Mammary microvascular endothelial cell (primary cell): ENCODE data around the gene DDT. TPM values are rescaled to one million over a fixed set of nuclear protein-coding genes. Genes with fewer than 3 reads are reported as not detected.

ENCODE experiments used
- total RNA-seq: library from RNA; depleted of rRNA; stranded (reverse); fragments of >200 nt; gene quantifications from 2 replicates; pipeline ENCODE4 v1.2.3, GENCODE V29; 2015

Gene DDT
- 116 and 127 TPM in 2 replicates for total RNA-seq

GRCh38 chr22:23974345-23974744, at the start of gene DDT:
Gene DDT (minus strand): TSS chr22:23974441. CDS start chr22:23974414, 27 bp downstream.

GRCh38 chr22:24005201-24005600, 31.0 kb upstream of the DDT start, which contains the start of gene GSTT4:
Gene GSTT4 (minus strand): TSS chr22:24005453. CDS start chr22:24005356, 97 bp downstream.

GRCh38 chr22:23979557-23980240, 5.5 kb upstream of the DDT start, which contains the start of gene GSTT2:
Gene GSTT2 (plus strand): TSS chr22:23980134.

GRCh38 chr22:23966568-23966967, 7.7 kb downstream of the DDT start, which contains the start of gene DDTL:
Gene DDTL (plus strand): TSS chr22:23966888. CDS start chr22:23966915, 27 bp downstream.

GRCh38 chr22:23961084-23961771, 13.0 kb downstream of the DDT start, which contains the start of gene GSTT2B:
Gene GSTT2B (minus strand): TSS chr22:23961195. CDS start chr22:23961131, 64 bp downstream.

Other genes with a start within 250 kb of the DDT start
- 2.2 and 2.7 TPM in 2 replicates for gene ZNF70, start 223.3 kb downstream of the DDT start, total RNA-seq
- not detected in 2 replicates for gene VPREB3, start 220.0 kb downstream of the DDT start, total RNA-seq
- gene C22orf15, start 211.5 kb downstream of the DDT start, total RNA-seq, result not detected in 2 replicates
- 8.1 and 23.5 TPM in 2 replicates for gene CHCHD10, start 206.5 kb downstream of the DDT start, total RNA-seq
- gene MMP11, start 201.6 kb downstream of the DDT start, total RNA-seq, result 4.1 and 5.2 TPM in 2 replicates
- gene SMARCB1, start 187.5 kb downstream of the DDT start, total RNA-seq, result 111 and 119 TPM in 2 replicates
- 0.07 and 3.1 TPM in 2 replicates for gene DERL3, start 135.4 kb downstream of the DDT start, total RNA-seq
- 4.5 and 5.0 TPM in 2 replicates for gene SLC2A11, start 116.6 kb downstream of the DDT start, total RNA-seq
- gene MIF, start 80.1 kb downstream of the DDT start, total RNA-seq, result 660 and 704 TPM in 2 replicates
- 9.9 and 11.7 TPM in 2 replicates for gene GSTT2B, start 13.2 kb downstream of the DDT start, total RNA-seq
- 0.39 and 0.60 TPM in 2 replicates for gene DDTL, start 7.6 kb downstream of the DDT start, total RNA-seq
- 1.3 and 6.1 TPM in 2 replicates for gene GSTT2, start 5.7 kb upstream of the DDT start, total RNA-seq
- not detected in 2 replicates for gene GSTT4, start 31.0 kb upstream of the DDT start, total RNA-seq
- 28.5 and 28.8 TPM in 2 replicates for gene CABIN1, start 36.9 kb upstream of the DDT start, total RNA-seq
- gene SUSD2, start 207.0 kb upstream of the DDT start, total RNA-seq, result under 0.01 and 0.15 TPM in 2 replicates